Gastrocnemius medialis (tissue), 4 donors: ENCODE data around the gene ABCG2.

Experiments used
- POLR2A ChIP-seq, 2 donors: fragments of 450-650 bp; IDR thresholded peaks; one replicate each; pipeline ENCODE4 v1.6.1; 2017; ENCODE audit warnings: antibody characterized with exemption in 2 of 2, mild to moderate bottlenecking in 2 of 2, moderate library complexity in 2 of 2
- TF ChIP-seq, protein P1 (sequence below), 5 experiments: fragments of 450-650 bp in 3 of 5; fragments of 200-600 bp in 2 of 5; sonication (generic) in 2 of 5; IDR thresholded peaks in 4 of 5; conservative IDR thresholded peaks in 1 of 5; 1 replicate in 4 of 5; 2 replicates in 1 of 5; pipeline ENCODE4 v1.5.1; 2016 to 2019; ENCODE audit warnings: antibody characterized with exemption in 5 of 5, mild to moderate bottlenecking in 3 of 5, moderate library complexity in 3 of 5

DNA sequence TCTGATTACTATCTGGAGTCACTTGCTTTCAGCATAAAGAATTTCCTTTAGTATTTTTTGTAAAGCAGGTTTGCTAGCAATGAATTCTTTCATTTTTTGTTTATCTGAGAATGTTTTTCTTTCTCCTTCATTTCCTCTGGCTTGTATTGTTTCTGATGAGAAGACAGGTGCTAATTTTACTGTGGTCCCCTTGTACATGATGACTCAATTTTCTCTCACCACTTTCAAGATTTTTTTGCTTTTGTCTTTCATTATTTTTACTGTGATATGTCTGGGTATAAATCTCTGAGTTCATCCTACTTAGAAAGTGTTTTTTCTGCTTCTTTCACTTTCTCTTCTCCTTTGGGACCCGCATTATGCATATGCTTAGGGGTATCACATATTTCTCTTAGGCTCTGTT, 88.4 kb downstream of the ABCG2 start:
- TF ChIP-seq, protein P1, sequence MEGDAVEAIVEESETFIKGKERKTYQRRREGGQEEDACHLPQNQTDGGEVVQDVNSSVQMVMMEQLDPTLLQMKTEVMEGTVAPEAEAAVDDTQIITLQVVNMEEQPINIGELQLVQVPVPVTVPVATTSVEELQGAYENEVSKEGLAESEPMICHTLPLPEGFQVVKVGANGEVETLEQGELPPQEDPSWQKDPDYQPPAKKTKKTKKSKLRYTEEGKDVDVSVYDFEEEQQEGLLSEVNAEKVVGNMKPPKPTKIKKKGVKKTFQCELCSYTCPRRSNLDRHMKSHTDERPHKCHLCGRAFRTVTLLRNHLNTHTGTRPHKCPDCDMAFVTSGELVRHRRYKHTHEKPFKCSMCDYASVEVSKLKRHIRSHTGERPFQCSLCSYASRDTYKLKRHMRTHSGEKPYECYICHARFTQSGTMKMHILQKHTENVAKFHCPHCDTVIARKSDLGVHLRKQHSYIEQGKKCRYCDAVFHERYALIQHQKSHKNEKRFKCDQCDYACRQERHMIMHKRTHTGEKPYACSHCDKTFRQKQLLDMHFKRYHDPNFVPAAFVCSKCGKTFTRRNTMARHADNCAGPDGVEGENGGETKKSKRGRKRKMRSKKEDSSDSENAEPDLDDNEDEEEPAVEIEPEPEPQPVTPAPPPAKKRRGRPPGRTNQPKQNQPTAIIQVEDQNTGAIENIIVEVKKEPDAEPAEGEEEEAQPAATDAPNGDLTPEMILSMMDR (IDR thresholded peaks at IDR 0.05 in 4 of 5, conservative IDR thresholded peaks at IDR 0.05 in 1 of 5) = no peak
- no peak for TF ChIP-seq POLR2A (IDR thresholded peaks at IDR 0.05)
